ENCODE data around the gene DHX8. TPM values are rescaled to one million over a fixed set of nuclear protein-coding genes. Genes with fewer than 3 reads are reported as not detected.

The DHX8 gene
- total RNA-seq, 4 donors from 2014 or later, result 31.7 to 35.1 (median 33.4) TPM

DNA sequence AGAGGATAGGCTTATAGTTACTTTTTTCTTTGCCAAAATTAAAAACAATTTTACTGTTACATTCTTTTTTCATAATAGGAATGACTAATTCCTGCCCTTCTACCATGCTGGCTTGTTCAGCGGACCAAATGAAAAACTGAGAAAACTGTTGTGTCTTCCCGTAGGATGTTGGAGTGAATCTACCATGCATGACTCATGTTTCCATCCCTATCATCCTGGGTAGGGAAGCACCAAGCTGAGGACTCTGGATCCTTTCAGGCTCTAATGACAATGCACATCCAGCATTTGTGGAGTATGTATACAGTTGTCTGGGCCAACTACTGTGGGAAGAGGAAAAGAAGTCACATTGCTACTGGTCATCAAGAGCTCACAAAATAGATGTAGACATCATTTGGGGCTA lies 41.1 kb upstream of the DHX8 start:
- WGBS, result 62% methylated on average over 2 of the region's 2 CpGs
- intact Hi-C loops (cut with DNase I), result no loop called here
- no peak overlapping the region for H3K27ac ChIP-seq (replicated peaks in 1 of 4)

DNA sequence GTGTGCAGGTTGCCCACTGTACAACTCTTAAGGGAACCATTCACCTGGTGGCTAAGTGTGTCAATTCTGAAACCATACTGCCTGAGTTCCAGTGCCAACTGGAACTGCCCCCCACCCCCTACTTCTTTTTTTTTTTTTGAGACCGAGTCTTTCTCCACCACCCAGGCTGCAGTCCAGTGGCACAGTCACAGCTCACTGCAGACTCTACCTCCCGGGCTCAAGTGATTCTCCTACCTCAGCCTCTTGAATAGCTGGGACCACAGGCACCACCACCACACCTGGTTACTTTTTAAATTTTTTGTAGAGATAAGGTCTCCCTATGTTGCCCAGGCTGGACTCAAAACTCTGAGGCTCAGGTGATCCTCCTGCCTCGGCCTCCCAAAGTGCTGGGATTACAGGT lies 40.4 kb upstream of the DHX8 start:
- Histone ChIP-seq H3K9me3 (no peaks in the 10 kb centered on the region), H3K4me1 (no peaks in the 10 kb centered on the region), H3K4me3 (no peak overlapping the region), H3K36me3 (no peaks in the 10 kb centered on the region), H3K27ac (replicated peaks in 1 of 4) (no peak overlapping the region), H3K27me3 (no peaks in the 10 kb centered on the region)
- intact Hi-C loops (cut with DNase I), result no loop called here
- DNase-seq (ENCODE audit: extremely low spot score), result no peak
- WGBS, result 91% methylated on average over 3 of the region's 3 CpGs
- TF ChIP-seq POLR2A (IDR thresholded peaks at IDR 0.05; ENCODE audit: low read depth) (no peak), POLR2AphosphoS5 (IDR thresholded peaks at IDR 0.05) (no peak), EP300 (IDR thresholded peaks at IDR 0.05) (no peak)
- TF ChIP-seq, protein P1, sequence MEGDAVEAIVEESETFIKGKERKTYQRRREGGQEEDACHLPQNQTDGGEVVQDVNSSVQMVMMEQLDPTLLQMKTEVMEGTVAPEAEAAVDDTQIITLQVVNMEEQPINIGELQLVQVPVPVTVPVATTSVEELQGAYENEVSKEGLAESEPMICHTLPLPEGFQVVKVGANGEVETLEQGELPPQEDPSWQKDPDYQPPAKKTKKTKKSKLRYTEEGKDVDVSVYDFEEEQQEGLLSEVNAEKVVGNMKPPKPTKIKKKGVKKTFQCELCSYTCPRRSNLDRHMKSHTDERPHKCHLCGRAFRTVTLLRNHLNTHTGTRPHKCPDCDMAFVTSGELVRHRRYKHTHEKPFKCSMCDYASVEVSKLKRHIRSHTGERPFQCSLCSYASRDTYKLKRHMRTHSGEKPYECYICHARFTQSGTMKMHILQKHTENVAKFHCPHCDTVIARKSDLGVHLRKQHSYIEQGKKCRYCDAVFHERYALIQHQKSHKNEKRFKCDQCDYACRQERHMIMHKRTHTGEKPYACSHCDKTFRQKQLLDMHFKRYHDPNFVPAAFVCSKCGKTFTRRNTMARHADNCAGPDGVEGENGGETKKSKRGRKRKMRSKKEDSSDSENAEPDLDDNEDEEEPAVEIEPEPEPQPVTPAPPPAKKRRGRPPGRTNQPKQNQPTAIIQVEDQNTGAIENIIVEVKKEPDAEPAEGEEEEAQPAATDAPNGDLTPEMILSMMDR (IDR thresholded peaks at IDR 0.05), result no peak

More for the DNA sequence above, 41.1 kb upstream of the DHX8 start:
- no peak for TF ChIP-seq POLR2A (IDR thresholded peaks at IDR 0.05; ENCODE audit: low read depth)
- TF ChIP-seq POLR2AphosphoS5 (IDR thresholded peaks at IDR 0.05), result no peak
- TF ChIP-seq, protein P1 (IDR thresholded peaks at IDR 0.05), result no peak
- no peak for TF ChIP-seq EP300 (IDR thresholded peaks at IDR 0.05)
- DNase-seq (ENCODE audit: extremely low spot score), result no peak
- Histone ChIP-seq H3K4me3 (no peak overlapping the region), H3K9me3 (no peaks in the 10 kb centered on the region), H3K36me3 (no peaks in the 10 kb centered on the region), H3K4me1 (no peaks in the 10 kb centered on the region), H3K27me3 (no peaks in the 10 kb centered on the region)

DNA sequence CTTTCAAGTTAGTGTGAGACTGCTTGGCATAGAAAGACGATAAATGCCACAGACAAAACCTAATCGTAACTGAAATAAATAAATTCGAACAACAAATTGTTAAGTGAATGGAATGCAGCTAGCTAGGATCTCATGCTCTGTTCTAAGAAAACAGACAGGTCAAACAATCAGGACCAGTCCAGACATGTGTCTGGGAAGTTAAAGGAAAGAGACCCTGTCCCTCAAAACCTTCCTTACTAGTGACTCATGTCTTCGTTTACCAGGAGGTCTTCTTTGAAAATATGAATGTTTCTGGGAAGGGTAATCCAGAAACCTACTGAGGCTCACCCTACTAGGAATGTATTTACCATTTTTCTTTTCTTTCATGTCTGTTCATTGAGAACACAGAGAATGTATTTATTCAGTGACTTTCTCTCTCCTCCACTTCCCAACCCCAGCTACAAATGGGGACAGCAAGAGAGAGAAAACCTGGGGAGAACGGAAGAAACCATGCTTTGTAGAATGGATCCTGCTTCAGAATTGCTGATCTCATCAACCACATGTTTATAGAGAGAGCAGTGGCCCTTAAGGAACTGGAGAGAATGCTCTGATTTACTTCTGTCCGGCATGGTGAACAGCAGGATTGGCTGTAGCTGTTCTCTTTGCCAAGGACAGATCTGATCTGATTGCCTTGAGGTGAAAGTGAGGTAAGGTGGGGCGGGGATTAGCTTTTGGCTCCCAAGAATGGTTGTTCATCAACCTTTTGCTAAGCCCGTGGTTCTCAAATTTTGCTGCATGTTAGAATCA lies 39.4 kb upstream of the DHX8 start:
- H3K36me3 ChIP-seq, result no peaks in the 10 kb centered on the region
- intact Hi-C loops (cut with DNase I), result no loop called here
- no peak overlapping the region for H3K27ac ChIP-seq (replicated peaks in 1 of 4)
- no peaks in the 10 kb centered on the region for H3K9me3 ChIP-seq
- 83% methylated on average over 8 of the region's 8 CpGs for WGBS
- DNase-seq (ENCODE audit: extremely low spot score), result no peak
- no peak overlapping the region for H3K4me3 ChIP-seq
- TF ChIP-seq, protein P1 (IDR thresholded peaks at IDR 0.05), result no peak
- TF ChIP-seq POLR2A (IDR thresholded peaks at IDR 0.05; ENCODE audit: low read depth) (no peak), POLR2AphosphoS5 (IDR thresholded peaks at IDR 0.05) (no peak), EP300 (IDR thresholded peaks at IDR 0.05) (no peak)
- H3K27me3 ChIP-seq, result no peaks in the 10 kb centered on the region
- no peaks in the 10 kb centered on the region for H3K4me1 ChIP-seq

DNA sequence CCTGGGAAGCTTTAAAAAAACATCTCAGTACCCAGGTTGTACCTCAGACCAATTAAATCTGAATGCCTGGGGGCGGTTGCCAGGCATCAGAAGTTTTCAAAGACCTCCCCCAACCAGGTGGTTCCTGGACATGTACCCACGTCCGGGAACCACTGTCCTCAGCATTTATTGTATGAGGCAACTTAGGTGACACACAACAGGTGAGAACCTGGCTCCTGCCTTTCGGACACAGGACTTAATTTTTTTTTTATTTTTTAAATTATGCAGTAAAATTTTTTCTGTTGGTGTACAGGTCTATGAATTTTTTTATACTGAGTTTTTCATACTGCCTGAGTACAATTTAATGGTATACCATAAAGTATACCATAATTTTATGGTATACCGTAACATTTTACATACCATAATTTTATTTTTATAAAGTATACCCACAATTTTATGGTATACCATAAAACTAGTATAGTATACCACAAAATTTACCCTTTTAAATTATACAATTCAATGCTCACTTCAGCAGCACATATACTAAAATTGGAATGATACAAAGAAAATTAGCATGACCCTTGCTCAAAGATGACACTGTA lies 38.7 kb upstream of the DHX8 start:
- H3K27ac ChIP-seq (replicated peaks in 1 of 4), result no peak overlapping the region
- no peaks in the 10 kb centered on the region for H3K4me1 ChIP-seq
- intact Hi-C loops (cut with DNase I), result no loop called here
- no peak for DNase-seq (ENCODE audit: extremely low spot score)
- no peaks in the 10 kb centered on the region for H3K9me3 ChIP-seq
- no peaks in the 10 kb centered on the region for H3K36me3 ChIP-seq
- no peak overlapping the region for H3K4me3 ChIP-seq
- whole genome bisulfite sequencing, result 83% methylated on average over 5 of the region's 5 CpGs
- no peaks in the 10 kb centered on the region for H3K27me3 ChIP-seq
- TF ChIP-seq EP300 (IDR thresholded peaks at IDR 0.05) (no peak), POLR2AphosphoS5 (IDR thresholded peaks at IDR 0.05) (no peak), POLR2A (IDR thresholded peaks at IDR 0.05; ENCODE audit: low read depth) (no peak)
- TF ChIP-seq, protein P1 (IDR thresholded peaks at IDR 0.05), result no peak

Measured in esophagus muscularis mucosa (tissue), 4 donors.